Type B pancreatic cell (in vitro differentiated cells): Measurements from ENCODE around the gene SOX13. TPM values are rescaled to one million over a fixed set of nuclear protein-coding genes. Genes with fewer than 3 reads are reported as not detected.

Source experiments
- DNase-seq: peaks from one replicate; pipeline ENCODE4 v3.0.0; 2021; ENCODE audit warnings: mixed read lengths; ENCODE audit not compliant: unreplicated experiment; ENCODE audit errors: extremely low spot score
- H3K27ac Mint-ChIP-seq: 2 replicates; pipeline ENCODE4 v1.8.0; 2021; ENCODE audit warnings: mild to moderate bottlenecking, mixed read lengths
- H3K27me3 Mint-ChIP-seq: 2 replicates; pipeline ENCODE4 v1.8.0; 2021; ENCODE audit warnings: mixed read lengths
- H3K36me3 Mint-ChIP-seq: 2 replicates; pipeline ENCODE4 v1.8.0; 2021; ENCODE audit warnings: mixed read lengths
- H3K4me1 Mint-ChIP-seq: one replicate; pipeline ENCODE4 v1.8.0; 2021; ENCODE audit warnings: mixed read lengths; ENCODE audit not compliant: unreplicated experiment
- H3K4me3 Mint-ChIP-seq: 2 replicates; pipeline ENCODE4 v1.8.0; 2021; ENCODE audit warnings: mild to moderate bottlenecking, mixed read lengths
- H3K9me3 Mint-ChIP-seq: 2 replicates; pipeline ENCODE4 v1.8.0; 2021; ENCODE audit warnings: mixed read lengths
- CTCF ChIP-seq: fragments of 200-600 bp; sonication (generic); conservative IDR thresholded peaks from 2 replicates; pipeline ENCODE4 v1.5.0; 2021; ENCODE audit warnings: antibody characterized with exemption, mild to moderate bottlenecking
- long read RNA-seq: library from polyadenylated mRNA; unstranded; transcript quantifications from one replicate; pipeline ENCODE4 v2.0.0, GENCODE V29; 2020
- total RNA-seq: library from RNA; stranded (reverse); gene quantifications from 2 replicates; pipeline ENCODE4 v1.2.1, GENCODE V29; 2021; ENCODE audit warnings: low replicate concordance

Gene SOX13
- 38.5 and 39.4 TPM in 2 replicates for total RNA-seq
- long read RNA-seq, partial matches to known transcripts: 0 of 1 reads
- long read RNA-seq, other reads (novel, unspliced or antisense): 1 of 1 reads

DNA sequence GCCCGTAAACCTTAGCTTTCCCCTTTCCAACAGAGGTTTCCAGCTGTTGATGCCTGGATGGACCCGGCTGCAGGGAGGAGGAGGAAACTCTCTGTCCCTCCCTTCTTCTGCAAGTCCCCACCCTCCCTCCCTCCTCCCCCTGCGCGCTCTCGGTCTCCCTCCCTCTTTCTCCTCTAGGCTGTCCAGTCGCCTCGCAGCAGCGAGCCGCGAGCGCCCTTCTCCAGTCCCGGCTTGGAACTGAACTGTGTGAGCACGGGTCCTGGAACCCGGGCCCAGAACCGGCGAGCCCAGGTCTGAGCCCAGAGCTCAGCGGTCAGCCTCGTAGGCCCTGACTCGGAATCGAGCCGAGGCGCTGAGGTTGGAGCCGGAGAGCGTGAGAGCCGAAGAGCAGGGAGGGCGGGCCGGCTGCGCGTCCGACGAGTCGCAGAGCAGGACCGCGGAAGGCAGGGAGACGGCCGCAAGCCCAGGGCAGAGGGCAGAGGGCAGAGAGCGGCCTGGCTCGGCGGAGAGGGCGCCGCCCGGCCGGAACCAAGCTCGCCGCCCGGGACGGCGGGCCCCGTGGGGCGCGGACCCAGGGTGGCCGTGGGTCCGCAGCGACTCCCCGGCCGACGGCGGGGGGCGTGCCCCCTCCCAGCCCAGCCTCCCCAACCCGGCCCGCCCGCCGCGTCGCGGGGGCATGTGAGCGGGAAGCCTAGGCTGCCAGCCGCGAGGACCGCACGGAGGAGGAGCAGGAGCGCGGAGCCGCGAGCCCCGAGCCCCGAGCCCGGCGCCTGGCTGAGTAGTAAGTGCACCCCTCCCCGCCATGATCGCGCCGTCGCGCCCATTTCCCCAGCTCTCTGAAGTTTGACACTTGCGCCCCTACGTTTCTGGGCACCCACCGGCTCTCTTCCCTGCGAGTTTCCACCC lies at the start of gene SOX13:
Gene SOX13, plus strand, starts transcription at position 185 of the 906 bp plus-strand sequence. CDS start 39,801 bp downstream, outside the sequence.
- H3K27ac Mint-ChIP-seq: peak within 1 kb of the TSS; percentile 93
- H3K9me3 Mint-ChIP-seq: no peaks in the 10 kb centered on the region
- H3K36me3 Mint-ChIP-seq: no peaks in the 10 kb centered on the region
- no peak for DNase-seq
- TF ChIP-seq CTCF: peak; percentile 20
- no peaks in the 10 kb centered on the region for H3K27me3 Mint-ChIP-seq
- peak within 1 kb of the TSS; percentile 99 for H3K4me3 Mint-ChIP-seq
- peaks cover 25% of the 10 kb centered on the region for H3K4me1 Mint-ChIP-seq

DNA sequence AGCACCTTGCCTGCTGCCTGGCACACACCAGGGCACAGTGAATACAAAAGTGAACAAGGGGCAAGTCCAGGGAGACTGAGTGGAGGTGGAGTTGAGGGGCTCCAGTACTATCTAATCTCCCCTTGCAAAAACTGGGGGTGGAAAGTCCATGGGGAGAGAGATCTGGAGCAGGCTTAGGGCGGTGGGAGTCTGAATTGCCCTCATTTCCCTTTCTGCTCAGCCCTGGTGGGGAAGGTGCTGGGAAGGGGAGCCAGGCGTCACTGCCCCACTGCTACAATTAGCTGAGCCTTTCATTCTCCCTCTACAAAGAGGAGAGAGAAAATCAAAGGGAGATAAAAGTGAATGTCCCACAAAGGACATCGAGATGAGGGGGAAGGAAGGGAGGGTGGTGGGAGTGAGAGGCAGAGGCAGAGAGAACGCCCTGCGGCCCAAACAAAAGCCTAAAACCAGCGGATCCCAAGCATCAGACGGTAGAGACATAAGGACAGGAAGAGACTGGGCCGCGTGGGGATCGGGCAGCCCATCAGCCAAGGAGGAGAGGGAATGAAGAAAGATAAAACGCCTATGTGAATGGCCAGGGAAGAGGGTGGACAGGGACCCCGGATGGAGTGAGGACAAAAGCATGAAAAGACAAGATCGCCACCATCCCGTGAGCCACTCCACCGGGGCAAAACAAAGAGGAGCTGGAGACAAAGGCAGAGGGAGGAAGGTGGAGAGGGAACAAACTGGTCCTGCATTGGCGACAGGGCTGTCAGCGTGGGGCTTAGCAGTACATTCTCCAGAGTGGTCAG lies 46.8 kb upstream of the SOX13 start:
- no peak for DNase-seq
- peaks cover 8% of the 10 kb centered on the region for H3K27me3 Mint-ChIP-seq
- no peak overlapping the region for H3K4me3 Mint-ChIP-seq
- H3K4me1 Mint-ChIP-seq: peaks cover 26% of the 10 kb centered on the region
- no peaks in the 10 kb centered on the region for H3K36me3 Mint-ChIP-seq
- H3K27ac Mint-ChIP-seq: no peak overlapping the region
- TF ChIP-seq CTCF: no peak
- no peaks in the 10 kb centered on the region for H3K9me3 Mint-ChIP-seq

GRCh38 chr1:204027446-204027845 lies 45.5 kb upstream of the SOX13 start:
- Mint-ChIP-seq H3K36me3 (no peaks in the 10 kb centered on the region), H3K27ac (peak overlapping the region; percentile 1), H3K4me1 (peaks cover 26% of the 10 kb centered on the region), H3K9me3 (no peaks in the 10 kb centered on the region), H3K27me3 (peaks cover 8% of the 10 kb centered on the region), H3K4me3 (no peak overlapping the region)
- no peak for DNase-seq
- no peak for TF ChIP-seq CTCF

GRCh38 chr1:204029016-204029415 lies 43.9 kb upstream of the SOX13 start:
- Mint-ChIP-seq H3K27me3 (peaks cover 8% of the 10 kb centered on the region), H3K36me3 (no peaks in the 10 kb centered on the region), H3K27ac (no peak overlapping the region), H3K4me3 (no peak overlapping the region), H3K4me1 (peaks cover 31% of the 10 kb centered on the region), H3K9me3 (no peaks in the 10 kb centered on the region)
- no peak for DNase-seq
- no peak for TF ChIP-seq CTCF

DNA sequence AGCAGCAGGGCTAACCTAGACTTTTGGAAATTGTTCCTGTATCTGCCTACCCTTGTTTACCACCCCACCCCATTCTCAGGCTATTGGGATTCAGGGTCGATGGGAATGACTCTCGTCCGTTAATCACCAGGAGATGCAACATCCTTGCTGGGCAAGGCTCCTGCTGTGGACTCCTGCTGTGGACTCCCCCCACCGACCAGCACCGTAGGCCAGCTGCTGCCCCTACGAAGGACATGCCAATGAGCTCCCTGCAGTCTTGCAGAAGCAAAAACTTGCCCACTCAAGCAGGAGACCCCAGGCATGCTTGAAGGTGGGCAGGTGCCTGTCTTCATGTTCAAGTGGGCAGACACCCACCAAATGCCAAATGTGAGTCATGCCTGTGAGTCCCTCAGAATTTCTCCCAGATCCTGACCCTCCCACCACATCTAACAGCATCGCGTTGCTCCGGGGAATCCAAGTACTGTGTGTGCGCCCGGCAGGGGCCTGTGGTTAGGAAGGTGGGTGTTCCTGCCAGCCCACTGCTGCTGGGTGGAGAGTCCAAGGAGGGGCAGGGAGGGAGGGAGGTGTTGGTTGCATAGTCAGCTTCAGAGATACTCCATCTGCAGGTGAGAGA lies 41.7 kb upstream of the SOX13 start:
- H3K4me1 Mint-ChIP-seq: peaks cover 21% of the 10 kb centered on the region
- no peak overlapping the region for H3K27ac Mint-ChIP-seq
- TF ChIP-seq CTCF: no peak
- no peaks in the 10 kb centered on the region for H3K36me3 Mint-ChIP-seq
- DNase-seq: no peak
- H3K4me3 Mint-ChIP-seq: no peak overlapping the region
- no peaks in the 10 kb centered on the region for H3K9me3 Mint-ChIP-seq
- no peaks in the 10 kb centered on the region for H3K27me3 Mint-ChIP-seq
